Skeletal muscle satellite cell (primary cell): ENCODE results near the gene RYK.

Experiments used
- H3K27me3 ChIP-seq: 2 replicates; pipeline ENCODE4 v1.7.0; 2013; ENCODE audit warnings: low read length; ENCODE audit not compliant: control insufficient read depth, insufficient read depth
- H3K36me3 ChIP-seq: 2 replicates; pipeline ENCODE4 v1.7.0; 2013; ENCODE audit warnings: mild to moderate bottlenecking, control low read depth, low read length; ENCODE audit not compliant: insufficient read depth
- H3K4me1 ChIP-seq: 2 replicates; pipeline ENCODE4 v1.7.0; 2013; ENCODE audit warnings: low read length; ENCODE audit not compliant: control insufficient read depth, insufficient read depth
- H3K4me2 ChIP-seq: 2 replicates; pipeline ENCODE4 v1.7.0; 2013; ENCODE audit warnings: mild to moderate bottlenecking, low read length
- H3K4me3 ChIP-seq: 2 replicates; pipeline ENCODE4 v1.7.0; 2013; ENCODE audit warnings: low read length
- H3K9ac ChIP-seq: 2 replicates; pipeline ENCODE4 v1.7.0; 2013; ENCODE audit warnings: mild to moderate bottlenecking, low read depth, low read length, moderate library complexity
- H3K9me3 ChIP-seq: replicated peaks from 2 replicates; pipeline ENCODE4 v1.7.0; 2013; ENCODE audit warnings: mild to moderate bottlenecking, control low read depth, low read length

RYK gene

GRCh38 chr3:134144694-134145093 lies 106.0 kb downstream of the RYK start:
- Histone ChIP-seq H3K27me3 (no peaks in the 10 kb centered on the region), H3K4me3 (no peak overlapping the region), H3K36me3 (peaks cover 2% of the 10 kb centered on the region), H3K9ac (no peak overlapping the region), H3K9me3 (no peaks in the 10 kb centered on the region), H3K4me2 (no peak overlapping the region), H3K4me1 (peaks cover 5% of the 10 kb centered on the region)

- Histone ChIP-seq H3K9ac (no peak overlapping the region), H3K36me3 (no peaks in the 10 kb centered on the region), H3K27me3 (no peaks in the 10 kb centered on the region), H3K4me1 (no peaks in the 10 kb centered on the region), H3K4me2 (no peak overlapping the region), H3K4me3 (no peak overlapping the region), H3K9me3 (no peaks in the 10 kb centered on the region)
Observed at GRCh38 chr3:134143828-134144401, 106.7 kb downstream of the RYK start.

DNA sequence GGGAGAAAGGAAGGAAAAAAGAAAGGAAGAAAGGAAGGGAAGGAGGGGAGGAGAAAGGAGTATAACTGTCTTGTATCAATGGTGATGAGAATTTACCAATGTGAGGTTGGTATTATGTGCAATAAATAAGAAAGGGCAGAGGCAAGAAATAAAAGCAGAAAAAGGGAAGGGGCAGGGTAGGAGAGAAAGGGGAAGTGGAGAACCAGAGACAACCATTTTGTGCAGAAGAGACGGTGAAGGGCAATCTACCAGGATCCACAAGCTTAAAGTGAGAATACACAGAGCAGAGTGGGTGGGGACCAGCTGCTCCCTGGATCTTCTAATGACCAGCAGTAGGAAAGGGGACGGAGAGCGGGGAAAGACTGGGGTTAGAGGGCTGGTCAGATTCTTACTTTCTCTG lies 114.1 kb downstream of the RYK start:
- H3K27me3 ChIP-seq, result no peaks in the 10 kb centered on the region
- H3K36me3 ChIP-seq, result no peaks in the 10 kb centered on the region
- H3K4me2 ChIP-seq, result no peak overlapping the region
- no peaks in the 10 kb centered on the region for H3K4me1 ChIP-seq
- no peak overlapping the region for H3K4me3 ChIP-seq
- no peaks in the 10 kb centered on the region for H3K9me3 ChIP-seq
- no peak overlapping the region for H3K9ac ChIP-seq

- Histone ChIP-seq H3K36me3 (no peaks in the 10 kb centered on the region), H3K9ac (no peak overlapping the region), H3K9me3 (no peaks in the 10 kb centered on the region), H3K27me3 (no peaks in the 10 kb centered on the region), H3K4me2 (no peak overlapping the region), H3K4me3 (no peak overlapping the region), H3K4me1 (no peaks in the 10 kb centered on the region)
Observed at GRCh38 chr3:134134698-134135415, 115.8 kb downstream of the RYK start.

- H3K36me3 ChIP-seq, result no peaks in the 10 kb centered on the region
- no peaks in the 10 kb centered on the region for H3K27me3 ChIP-seq
- H3K9ac ChIP-seq, result no peak overlapping the region
Observed at GRCh38 chr3:134134240-134134639, 116.4 kb downstream of the RYK start.

GRCh38 chr3:134132961-134133360 lies 117.7 kb downstream of the RYK start:
- Histone ChIP-seq H3K9ac (no peak overlapping the region), H3K4me1 (no peaks in the 10 kb centered on the region), H3K9me3 (no peaks in the 10 kb centered on the region), H3K4me3 (no peak overlapping the region), H3K36me3 (no peaks in the 10 kb centered on the region), H3K27me3 (no peaks in the 10 kb centered on the region), H3K4me2 (no peak overlapping the region)

More at GRCh38 chr3:134134240-134134639, 116.4 kb downstream of the RYK start:
- Histone ChIP-seq H3K9me3 (no peaks in the 10 kb centered on the region), H3K4me3 (no peak overlapping the region), H3K4me1 (no peaks in the 10 kb centered on the region), H3K4me2 (no peak overlapping the region)

GRCh38 chr3:134126153-134126552 lies 124.5 kb downstream of the RYK start:
- Histone ChIP-seq H3K4me3 (no peak overlapping the region), H3K9ac (no peak overlapping the region), H3K36me3 (peaks cover 4% of the 10 kb centered on the region), H3K4me2 (no peak overlapping the region), H3K4me1 (no peaks in the 10 kb centered on the region), H3K9me3 (no peaks in the 10 kb centered on the region), H3K27me3 (no peaks in the 10 kb centered on the region)

GRCh38 chr3:134114726-134115125 lies 135.9 kb downstream of the RYK start:
- Histone ChIP-seq H3K4me1 (no peaks in the 10 kb centered on the region), H3K9me3 (peaks cover 3% of the 10 kb centered on the region), H3K27me3 (no peaks in the 10 kb centered on the region), H3K4me2 (no peak overlapping the region), H3K9ac (no peak overlapping the region), H3K4me3 (no peak overlapping the region), H3K36me3 (no peaks in the 10 kb centered on the region)

DNA sequence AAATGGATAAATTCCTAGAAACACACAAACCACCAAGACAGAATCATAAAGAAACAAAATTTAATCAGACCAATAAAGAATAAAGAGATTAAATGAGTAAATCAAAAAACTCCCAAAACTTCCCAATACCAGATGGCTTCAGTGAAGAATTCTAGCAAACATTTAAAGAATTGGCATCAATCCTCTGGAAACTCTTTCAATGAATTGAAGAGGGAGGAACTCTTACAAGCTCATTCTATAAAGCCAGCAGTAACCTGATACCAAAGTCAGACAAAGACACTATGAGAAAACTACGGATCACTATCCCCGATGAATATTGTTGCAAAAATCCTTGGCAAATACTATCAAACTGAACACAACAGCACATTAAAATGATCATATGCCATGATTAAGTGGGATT lies 139.0 kb downstream of the RYK start:
- Histone ChIP-seq H3K9me3 (no peaks in the 10 kb centered on the region), H3K4me1 (no peaks in the 10 kb centered on the region), H3K36me3 (no peaks in the 10 kb centered on the region), H3K27me3 (no peaks in the 10 kb centered on the region), H3K4me2 (no peak overlapping the region), H3K9ac (no peak overlapping the region), H3K4me3 (no peak overlapping the region)

- Histone ChIP-seq H3K9ac (no peak overlapping the region), H3K9me3 (no peaks in the 10 kb centered on the region), H3K36me3 (no peaks in the 10 kb centered on the region), H3K4me3 (no peak overlapping the region), H3K4me2 (no peak overlapping the region), H3K4me1 (no peaks in the 10 kb centered on the region), H3K27me3 (no peaks in the 10 kb centered on the region)
Observed at GRCh38 chr3:134110963-134111362, 139.7 kb downstream of the RYK start.
